HL-60 (cell line): ENCODE results near the gene ZNF253.

Source experiments
- TF ChIP-seq, protein P1 (sequence below): IDR thresholded peaks from one replicate; pipeline ENCODE4 v1.5.1; 2011; ENCODE audit warnings: low read length, control low read depth, inconsistent platforms; ENCODE audit not compliant: insufficient read depth
- TF ChIP-seq, protein P2 (sequence below): IDR thresholded peaks from 2 replicates; pipeline ENCODE4 v1.6.1; 2012; ENCODE audit warnings: low read depth; ENCODE audit not compliant: insufficient replicate concordance

DNA sequence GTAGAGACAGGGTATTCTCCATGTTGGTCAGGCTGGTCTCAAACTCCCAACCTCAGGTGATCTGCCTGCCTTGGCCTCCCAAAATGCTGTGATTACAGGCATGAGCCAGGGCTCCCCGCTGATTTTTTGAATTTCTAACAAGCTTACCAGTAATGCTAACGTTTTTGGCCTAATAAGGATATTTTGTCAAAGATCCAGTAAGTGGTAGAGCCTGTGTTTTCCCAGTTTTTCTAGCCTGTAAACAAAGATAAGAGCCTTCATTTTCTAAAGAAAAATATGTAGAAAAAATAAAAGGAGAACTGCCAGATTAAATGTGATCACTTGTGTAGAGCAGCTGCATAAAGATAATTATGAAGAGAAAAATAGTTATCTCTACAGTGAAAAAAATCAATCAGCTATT lies 72.8 kb downstream of the ZNF253 start:
- TF ChIP-seq, protein P1, sequence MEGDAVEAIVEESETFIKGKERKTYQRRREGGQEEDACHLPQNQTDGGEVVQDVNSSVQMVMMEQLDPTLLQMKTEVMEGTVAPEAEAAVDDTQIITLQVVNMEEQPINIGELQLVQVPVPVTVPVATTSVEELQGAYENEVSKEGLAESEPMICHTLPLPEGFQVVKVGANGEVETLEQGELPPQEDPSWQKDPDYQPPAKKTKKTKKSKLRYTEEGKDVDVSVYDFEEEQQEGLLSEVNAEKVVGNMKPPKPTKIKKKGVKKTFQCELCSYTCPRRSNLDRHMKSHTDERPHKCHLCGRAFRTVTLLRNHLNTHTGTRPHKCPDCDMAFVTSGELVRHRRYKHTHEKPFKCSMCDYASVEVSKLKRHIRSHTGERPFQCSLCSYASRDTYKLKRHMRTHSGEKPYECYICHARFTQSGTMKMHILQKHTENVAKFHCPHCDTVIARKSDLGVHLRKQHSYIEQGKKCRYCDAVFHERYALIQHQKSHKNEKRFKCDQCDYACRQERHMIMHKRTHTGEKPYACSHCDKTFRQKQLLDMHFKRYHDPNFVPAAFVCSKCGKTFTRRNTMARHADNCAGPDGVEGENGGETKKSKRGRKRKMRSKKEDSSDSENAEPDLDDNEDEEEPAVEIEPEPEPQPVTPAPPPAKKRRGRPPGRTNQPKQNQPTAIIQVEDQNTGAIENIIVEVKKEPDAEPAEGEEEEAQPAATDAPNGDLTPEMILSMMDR, result no peak
- TF ChIP-seq, protein P2, sequence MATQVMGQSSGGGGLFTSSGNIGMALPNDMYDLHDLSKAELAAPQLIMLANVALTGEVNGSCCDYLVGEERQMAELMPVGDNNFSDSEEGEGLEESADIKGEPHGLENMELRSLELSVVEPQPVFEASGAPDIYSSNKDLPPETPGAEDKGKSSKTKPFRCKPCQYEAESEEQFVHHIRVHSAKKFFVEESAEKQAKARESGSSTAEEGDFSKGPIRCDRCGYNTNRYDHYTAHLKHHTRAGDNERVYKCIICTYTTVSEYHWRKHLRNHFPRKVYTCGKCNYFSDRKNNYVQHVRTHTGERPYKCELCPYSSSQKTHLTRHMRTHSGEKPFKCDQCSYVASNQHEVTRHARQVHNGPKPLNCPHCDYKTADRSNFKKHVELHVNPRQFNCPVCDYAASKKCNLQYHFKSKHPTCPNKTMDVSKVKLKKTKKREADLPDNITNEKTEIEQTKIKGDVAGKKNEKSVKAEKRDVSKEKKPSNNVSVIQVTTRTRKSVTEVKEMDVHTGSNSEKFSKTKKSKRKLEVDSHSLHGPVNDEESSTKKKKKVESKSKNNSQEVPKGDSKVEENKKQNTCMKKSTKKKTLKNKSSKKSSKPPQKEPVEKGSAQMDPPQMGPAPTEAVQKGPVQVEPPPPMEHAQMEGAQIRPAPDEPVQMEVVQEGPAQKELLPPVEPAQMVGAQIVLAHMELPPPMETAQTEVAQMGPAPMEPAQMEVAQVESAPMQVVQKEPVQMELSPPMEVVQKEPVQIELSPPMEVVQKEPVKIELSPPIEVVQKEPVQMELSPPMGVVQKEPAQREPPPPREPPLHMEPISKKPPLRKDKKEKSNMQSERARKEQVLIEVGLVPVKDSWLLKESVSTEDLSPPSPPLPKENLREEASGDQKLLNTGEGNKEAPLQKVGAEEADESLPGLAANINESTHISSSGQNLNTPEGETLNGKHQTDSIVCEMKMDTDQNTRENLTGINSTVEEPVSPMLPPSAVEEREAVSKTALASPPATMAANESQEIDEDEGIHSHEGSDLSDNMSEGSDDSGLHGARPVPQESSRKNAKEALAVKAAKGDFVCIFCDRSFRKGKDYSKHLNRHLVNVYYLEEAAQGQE, result no peak
